HL-60 (cell line): ENCODE measurements around the gene CXXC1.

Experiments
- CTCF ChIP-seq: IDR thresholded peaks from one replicate; pipeline ENCODE4 v1.5.1; 2011; ENCODE audit warnings: low read length, control low read depth, inconsistent platforms; ENCODE audit not compliant: insufficient read depth
- GABPA ChIP-seq: IDR thresholded peaks from 2 replicates; pipeline ENCODE4 v1.6.1; 2012; ENCODE audit warnings: low read depth
- POLR2AphosphoS5 ChIP-seq: IDR thresholded peaks from 2 replicates; pipeline ENCODE4 v1.6.1; 2012; ENCODE audit warnings: low read depth
- REST ChIP-seq: IDR thresholded peaks from 2 replicates; pipeline ENCODE4 v1.6.1; 2012; ENCODE audit warnings: low read depth; ENCODE audit not compliant: insufficient replicate concordance

- TF ChIP-seq CTCF (no peak), REST (no peak), POLR2AphosphoS5 (no peak), GABPA (no peak)
Observed at GRCh38 chr18:50313031-50313607, 25.6 kb upstream of the CXXC1 start.
